A549 (cell line): ENCODE data around the gene NXPH4. TPM values are rescaled to one million over a fixed set of nuclear protein-coding genes. Genes with fewer than 3 reads are reported as not detected.

Experiments used
- ATAC-seq, 2 experiments: fragments of 200-7000 bp in 1 of 2; fragments of >200 bp in 1 of 2; cut with Nextera tagmentation in 1 of 2; cut with Tn5 transposase in 1 of 2; 3 replicates each; pipeline versions ENCODE4 v1.8.0 to v1.9.1; 2018 to 2020; ENCODE audit warnings: mild to moderate bottlenecking in 1 of 2, moderate library complexity in 1 of 2
- CTCF ChIA-PET: fragments of 300-600 bp; sonication (Branson Sonifier 250); formaldehyde crosslinking; extraction: SDS; loops from one replicate; lab custom pipeline; 2021; ENCODE audit warnings: antibody characterized with exemption, inconsistent platforms; lab: Yijun Ruan, JAX
- POLR2A ChIA-PET: fragments of 350-600 bp; formaldehyde crosslinking; extraction: SDS; loops from one replicate; lab custom pipeline; 2021; ENCODE audit warnings: antibody characterized with exemption, inconsistent platforms; lab: Yijun Ruan, JAX
- DNase-seq, 2 experiments: peaks; one replicate each; pipeline versions ENCODE4 v3.0.0 to v3.0.0-alpha.2; 2011 to 2016; ENCODE audit warnings: low read depth in 1 of 2, low spot score in 1 of 2
- FAIRE-seq: peaks from 2 replicates; lab custom pipeline; 2011; peaks lifted over from hg19 to GRCh38; lab: Jason Lieb, UNC
- H3K27ac ChIP-seq, 2 experiments: fragments of >200 bp; sonication (Bioruptor Twin); formaldehyde crosslinking; 3 replicates each; pipeline ENCODE4 v1.5.1; 2016 to 2017
- H3K4me1 ChIP-seq: fragments of >200 bp; sonication (Bioruptor Twin); formaldehyde crosslinking; 3 replicates; pipeline ENCODE4 v1.6.1; 2016
- H3K4me2 ChIP-seq: fragments of >200 bp; sonication (Bioruptor Twin); formaldehyde crosslinking; 3 replicates; pipeline ENCODE4 v1.6.1; 2016
- H3K4me3 ChIP-seq: fragments of >200 bp; sonication (Bioruptor Twin); formaldehyde crosslinking; 3 replicates; pipeline ENCODE4 v1.5.1; 2016
- H3K9me3 ChIP-seq: fragments of >200 bp; sonication (Bioruptor Twin); formaldehyde crosslinking; 3 replicates; pipeline ENCODE4 v1.6.1; 2016
- CHD2 ChIP-seq: fragments of 150-350 bp; IDR thresholded peaks from 2 replicates; pipeline ENCODE4 v1.6.1; 2014; ENCODE audit warnings: low read length; ENCODE audit not compliant: partially characterized antibody
- CHD4 ChIP-seq: fragments of 200-600 bp; sonication (generic); IDR thresholded peaks from 2 replicates; pipeline ENCODE4 v1.6.1; 2016; ENCODE audit warnings: antibody characterized with exemption, mild to moderate bottlenecking, borderline replicate concordance
- CTCF ChIP-seq: fragments of >200 bp; sonication (Bioruptor Twin); formaldehyde crosslinking; IDR thresholded peaks from 3 replicates; pipeline ENCODE4 v1.5.1; 2016
- EHF ChIP-seq: fragments of 250-450 bp; sonication (Bioruptor Pico); IDR thresholded peaks from 2 replicates; pipeline ENCODE4 v1.5.0; 2020; ENCODE audit warnings: mild to moderate bottlenecking
- FOSL2 ChIP-seq, 2 experiments: fragments of 450-650 bp in 1 of 2; fragments of >200 bp in 1 of 2; sonication (Bioruptor Twin) in 1 of 2; formaldehyde crosslinking; IDR thresholded peaks; 2 replicates each; pipeline versions ENCODE4 v1.5.0 to v1.6.1; 2016 to 2020; ENCODE audit warnings: mild to moderate bottlenecking in 1 of 2, moderate library complexity in 1 of 2
- HES2 ChIP-seq: fragments of >200 bp; sonication (Bioruptor Twin); formaldehyde crosslinking; IDR thresholded peaks from 2 replicates; pipeline ENCODE4 v1.6.1; 2016
- HMGXB4 ChIP-seq: fragments of 250-450 bp; sonication (Bioruptor Pico); IDR thresholded peaks from 2 replicates; pipeline ENCODE4 v1.5.0; 2021; ENCODE audit warnings: mild to moderate bottlenecking, moderate library complexity, borderline replicate concordance
- KDM5A ChIP-seq: fragments of 200-600 bp; sonication (generic); IDR thresholded peaks from 2 replicates; pipeline ENCODE4 v1.6.1; 2016; ENCODE audit warnings: antibody characterized with exemption, mild to moderate bottlenecking
- MAFK ChIP-seq: fragments of 450-650 bp; IDR thresholded peaks from 2 replicates; pipeline ENCODE4 v1.6.1; 2014; ENCODE audit not compliant: partially characterized antibody
- MYC ChIP-seq: IDR thresholded peaks from 2 replicates; pipeline ENCODE4 v1.6.1; 2012; ENCODE audit warnings: mild to moderate bottlenecking, inconsistent platforms, low read length, improper control_type of control experiment, borderline replicate concordance
- NPAS2 ChIP-seq: fragments of 250-450 bp; sonication (Bioruptor Pico); IDR thresholded peaks from 2 replicates; pipeline ENCODE4 v1.8.0; 2022; ENCODE audit warnings: mild to moderate bottlenecking, moderate library complexity, borderline replicate concordance
- NR3C1 ChIP-seq: fragments of >200 bp; sonication (Bioruptor Twin); formaldehyde crosslinking; IDR thresholded peaks from 3 replicates; pipeline ENCODE4 v1.6.1; 2017
- PHF8 ChIP-seq: fragments of 200-600 bp; sonication (generic); IDR thresholded peaks from 2 replicates; pipeline ENCODE4 v1.6.1; 2016; ENCODE audit warnings: low read depth, mild to moderate bottlenecking, antibody characterized with exemption, moderate library complexity, borderline replicate concordance
- POLR2AphosphoS2 ChIP-seq: conservative IDR thresholded peaks from 2 replicates; pipeline ENCODE4 v1.6.1; 2012; ENCODE audit warnings: low read length, improper control_type of control experiment, inconsistent platforms
- RAD21 ChIP-seq, 2 experiments: fragments of >200 bp in 1 of 2; sonication (Bioruptor Twin) in 1 of 2; formaldehyde crosslinking in 1 of 2; IDR thresholded peaks in 1 of 2; conservative IDR thresholded peaks in 1 of 2; 2 replicates in 1 of 2; 3 replicates in 1 of 2; pipeline ENCODE4 v1.6.1; 2012 to 2018; ENCODE audit warnings: inconsistent platforms in 1 of 2
- RARB ChIP-seq: fragments of 250-450 bp; sonication (Bioruptor Pico); IDR thresholded peaks from 2 replicates; pipeline ENCODE4 v1.8.0; 2021; ENCODE audit warnings: mild to moderate bottlenecking, moderate library complexity
- SREBF2 ChIP-seq: fragments of 450-650 bp; IDR thresholded peaks from 2 replicates; pipeline ENCODE4 v1.6.1; 2014; ENCODE audit warnings: mild to moderate bottlenecking, moderate library complexity
- ZFP36 ChIP-seq: fragments of 450-650 bp; IDR thresholded peaks from 2 replicates; pipeline ENCODE4 v1.6.1; 2014; ENCODE audit warnings: borderline replicate concordance; ENCODE audit not compliant: partially characterized antibody
- WGBS: methylation state at CpG from one replicate; pipeline ENCODE4 v1.1.6; 2017; ENCODE audit errors: missing lambda C conversion rate; 5-methylcytosine and 5-hydroxymethylcytosine counted together
- polyA plus RNA-seq, 4 experiments: library from polyadenylated mRNA; depleted of rRNA in 3 of 4; stranded (reverse); fragments of >200 nt; fragmentation: RNase III in 1 of 4; extraction: RNeasy Plus Mini Kit Qiagen cat#74134 plus additional on column Dnase treatment in 1 of 4; gene quantifications; 2 replicates in 3 of 4; 3 replicates in 1 of 4; pipeline ENCODE4 v1.2.3, GENCODE V29; 2011 to 2017
- TF ChIP-seq, protein P1 (sequence below): fragments of 250-450 bp; sonication (Bioruptor Pico); IDR thresholded peaks from 2 replicates; pipeline ENCODE4 v1.5.0; 2020; ENCODE audit warnings: low read depth, mild to moderate bottlenecking, moderate library complexity
- TF ChIP-seq, protein P2 (sequence below): fragments of 150-350 bp; IDR thresholded peaks from 2 replicates; pipeline ENCODE4 v1.6.1; 2014; ENCODE audit warnings: low read depth, mild to moderate bottlenecking, low read length
- TF ChIP-seq, protein P3 (sequence below): fragments of 200-600 bp; sonication (generic); IDR thresholded peaks from 2 replicates; pipeline ENCODE4 v1.6.1; 2016; ENCODE audit warnings: antibody characterized with exemption, mild to moderate bottlenecking, moderate library complexity
- TF ChIP-seq, protein P4 (sequence below): IDR thresholded peaks from 2 replicates; pipeline ENCODE4 v1.6.1; 2012

NXPH4 gene
- polyA plus RNA-seq, 2 of the 4 experiments (the other 2 are of a cell fraction), result 0.52 to 3.5 TPM

DNA sequence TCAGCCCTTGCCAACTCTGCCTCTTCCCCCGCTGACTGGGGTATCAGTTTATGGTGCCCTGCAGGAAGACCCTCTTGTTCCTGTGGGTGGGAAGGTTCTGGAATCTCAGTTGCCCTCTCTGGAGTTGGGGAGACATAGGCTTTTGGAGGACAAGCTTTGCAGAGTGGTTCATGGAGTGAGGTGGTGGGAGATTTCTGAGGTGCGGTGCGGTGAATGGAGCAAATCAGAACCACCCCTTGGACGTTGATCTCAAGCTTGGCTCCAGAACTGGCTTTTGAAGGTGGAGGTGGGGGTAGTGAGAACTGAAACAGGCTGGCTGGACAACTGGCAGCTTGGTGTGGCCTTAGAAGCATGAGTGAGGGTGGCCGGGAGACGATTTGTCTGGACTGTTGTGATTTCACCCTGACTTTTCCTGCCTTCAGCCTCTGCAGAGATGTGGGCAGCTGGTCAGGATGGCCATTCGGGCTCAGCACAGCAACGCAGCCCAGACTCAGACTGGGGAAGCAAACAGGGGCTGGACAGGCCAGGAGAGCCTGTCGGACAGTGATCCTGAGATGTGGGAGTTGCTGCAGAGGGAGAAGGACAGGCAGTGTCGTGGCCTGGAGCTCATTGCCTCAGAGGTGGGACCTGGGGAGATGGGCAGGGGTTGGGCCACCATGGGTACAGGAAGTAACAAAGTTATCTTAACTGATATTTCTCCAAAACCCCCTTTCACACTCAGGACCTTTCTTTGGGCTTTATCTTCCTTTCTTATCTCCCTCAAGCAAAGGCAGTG lies 14.0 kb downstream of the NXPH4 start:
- Histone ChIP-seq H3K9me3 (no peaks in the 10 kb centered on the region), H3K4me3 (peak overlapping the region; percentile 78), H3K4me2 (peak overlapping the region; percentile 98), H3K4me1 (peaks cover 12% of the 10 kb centered on the region; the same call in 2 of the 3 replicates), H3K27ac (peak overlapping the region; percentile 82 to 95)
- ATAC-seq, result no peak
- no peak for TF ChIP-seq KDM5A
- TF ChIP-seq RAD21 (conservative IDR thresholded peaks at IDR 0.05 in 1 of 2, IDR thresholded peaks at IDR 0.05 in 1 of 2), result no peak
- TF ChIP-seq ZFP36, result no peak
- no peak for TF ChIP-seq HES2
- TF ChIP-seq NPAS2 (CRISPR knock-in tag), result no peak
- TF ChIP-seq CHD4, result no peak
- TF ChIP-seq POLR2AphosphoS2, result no peak
- TF ChIP-seq SREBF2, result no peak
- TF ChIP-seq, protein P1, sequence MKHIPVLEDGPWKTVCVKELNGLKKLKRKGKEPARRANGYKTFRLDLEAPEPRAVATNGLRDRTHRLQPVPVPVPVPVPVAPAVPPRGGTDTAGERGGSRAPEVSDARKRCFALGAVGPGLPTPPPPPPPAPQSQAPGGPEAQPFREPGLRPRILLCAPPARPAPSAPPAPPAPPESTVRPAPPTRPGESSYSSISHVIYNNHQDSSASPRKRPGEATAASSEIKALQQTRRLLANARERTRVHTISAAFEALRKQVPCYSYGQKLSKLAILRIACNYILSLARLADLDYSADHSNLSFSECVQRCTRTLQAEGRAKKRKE (CRISPR knock-in tag), result no peak
- TF ChIP-seq FOSL2 (IDR thresholded peaks at IDR 0.05), result no peak
- TF ChIP-seq FOSL2 (CRISPR knock-in tag; IDR thresholded peaks at IDR 0.05), result no peak
- no peak for FAIRE-seq
- WGBS, result 66% methylated on average over 10 of the region's 10 CpGs
- POLR2A ChIA-PET, result interaction anchor here (0.6 to 2.6 kb wide), 3 partner anchors 9 to 541 kb away, joined by 4 to 20 read pairs (median 6); no protein-coding TSS in a partner anchor
- CTCF ChIA-PET, result interaction anchor here (0.7 to 26.5 kb wide), 10 partner anchors 11 to 354 kb away, joined by 3 to 615 read pairs (median 3); partner anchors contain the start of gene NXPH4
- DNase-seq, result no peak

GRCh38 chr12:57231276-57232021 lies 14.9 kb downstream of the NXPH4 start:
- CTCF ChIA-PET, result interaction anchor here (0.7 to 26.5 kb wide), 5 partner anchors 10 to 107 kb away, joined by 3 to 615 read pairs (median 3); partner anchors contain the start of gene NXPH4
- no peak for DNase-seq
- no peaks in the 10 kb centered on the region for H3K9me3 ChIP-seq
- peak overlapping the region; percentile 78; the same call in 2 of the 3 replicates for H3K4me3 ChIP-seq
- no peak for ATAC-seq
- H3K4me1 ChIP-seq, result peaks cover 12% of the 10 kb centered on the region; the same call in 2 of the 3 replicates
- H3K27ac ChIP-seq, result peak overlapping the region; percentile 82 to 95; a peak in 3 of 6 replicates
- FAIRE-seq, result no peak
- 90% methylated on average over 10 of the region's 13 CpGs for WGBS
- peak overlapping the region; percentile 98 for H3K4me2 ChIP-seq
- POLR2A ChIA-PET, result no interaction called here
- TF ChIP-seq, protein P2, sequence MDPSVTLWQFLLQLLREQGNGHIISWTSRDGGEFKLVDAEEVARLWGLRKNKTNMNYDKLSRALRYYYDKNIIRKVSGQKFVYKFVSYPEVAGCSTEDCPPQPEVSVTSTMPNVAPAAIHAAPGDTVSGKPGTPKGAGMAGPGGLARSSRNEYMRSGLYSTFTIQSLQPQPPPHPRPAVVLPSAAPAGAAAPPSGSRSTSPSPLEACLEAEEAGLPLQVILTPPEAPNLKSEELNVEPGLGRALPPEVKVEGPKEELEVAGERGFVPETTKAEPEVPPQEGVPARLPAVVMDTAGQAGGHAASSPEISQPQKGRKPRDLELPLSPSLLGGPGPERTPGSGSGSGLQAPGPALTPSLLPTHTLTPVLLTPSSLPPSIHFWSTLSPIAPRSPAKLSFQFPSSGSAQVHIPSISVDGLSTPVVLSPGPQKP, result no peak
- TF ChIP-seq, protein P3, sequence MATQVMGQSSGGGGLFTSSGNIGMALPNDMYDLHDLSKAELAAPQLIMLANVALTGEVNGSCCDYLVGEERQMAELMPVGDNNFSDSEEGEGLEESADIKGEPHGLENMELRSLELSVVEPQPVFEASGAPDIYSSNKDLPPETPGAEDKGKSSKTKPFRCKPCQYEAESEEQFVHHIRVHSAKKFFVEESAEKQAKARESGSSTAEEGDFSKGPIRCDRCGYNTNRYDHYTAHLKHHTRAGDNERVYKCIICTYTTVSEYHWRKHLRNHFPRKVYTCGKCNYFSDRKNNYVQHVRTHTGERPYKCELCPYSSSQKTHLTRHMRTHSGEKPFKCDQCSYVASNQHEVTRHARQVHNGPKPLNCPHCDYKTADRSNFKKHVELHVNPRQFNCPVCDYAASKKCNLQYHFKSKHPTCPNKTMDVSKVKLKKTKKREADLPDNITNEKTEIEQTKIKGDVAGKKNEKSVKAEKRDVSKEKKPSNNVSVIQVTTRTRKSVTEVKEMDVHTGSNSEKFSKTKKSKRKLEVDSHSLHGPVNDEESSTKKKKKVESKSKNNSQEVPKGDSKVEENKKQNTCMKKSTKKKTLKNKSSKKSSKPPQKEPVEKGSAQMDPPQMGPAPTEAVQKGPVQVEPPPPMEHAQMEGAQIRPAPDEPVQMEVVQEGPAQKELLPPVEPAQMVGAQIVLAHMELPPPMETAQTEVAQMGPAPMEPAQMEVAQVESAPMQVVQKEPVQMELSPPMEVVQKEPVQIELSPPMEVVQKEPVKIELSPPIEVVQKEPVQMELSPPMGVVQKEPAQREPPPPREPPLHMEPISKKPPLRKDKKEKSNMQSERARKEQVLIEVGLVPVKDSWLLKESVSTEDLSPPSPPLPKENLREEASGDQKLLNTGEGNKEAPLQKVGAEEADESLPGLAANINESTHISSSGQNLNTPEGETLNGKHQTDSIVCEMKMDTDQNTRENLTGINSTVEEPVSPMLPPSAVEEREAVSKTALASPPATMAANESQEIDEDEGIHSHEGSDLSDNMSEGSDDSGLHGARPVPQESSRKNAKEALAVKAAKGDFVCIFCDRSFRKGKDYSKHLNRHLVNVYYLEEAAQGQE, result no peak
- TF ChIP-seq CHD2, result no peak
- no peak for TF ChIP-seq HMGXB4 (CRISPR knock-in tag)
- no peak for TF ChIP-seq MYC
- no peak for TF ChIP-seq EHF (CRISPR knock-in tag)
- TF ChIP-seq, protein P4, sequence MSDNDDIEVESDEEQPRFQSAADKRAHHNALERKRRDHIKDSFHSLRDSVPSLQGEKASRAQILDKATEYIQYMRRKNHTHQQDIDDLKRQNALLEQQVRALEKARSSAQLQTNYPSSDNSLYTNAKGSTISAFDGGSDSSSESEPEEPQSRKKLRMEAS, result no peak
- TF ChIP-seq MAFK, result no peak
- no peak for TF ChIP-seq FOSL2 (IDR thresholded peaks at IDR 0.05)
- TF ChIP-seq FOSL2 (CRISPR knock-in tag; IDR thresholded peaks at IDR 0.05), result no peak
- no peak for TF ChIP-seq CTCF
- TF ChIP-seq PHF8, result no peak
- no peak for TF ChIP-seq RARB (CRISPR knock-in tag)
- no peak for TF ChIP-seq NR3C1
